IMR-90 (cell line): ENCODE data around the gene GNL2. TPM values are rescaled to one million over a fixed set of nuclear protein-coding genes. Genes with fewer than 3 reads are reported as not detected.

Experiments
- ATAC-seq: fragments of 200-7000 bp; cut with Tn5 transposase; 2 replicates; pipeline ENCODE4 v1.9.1; 2020; ENCODE audit warnings: low read depth, mild to moderate bottlenecking, moderate library complexity
- BruUV-seq: library from RNA; stranded (reverse); fragments of 400-500 nt; replicated peaks from 2 replicates; lab custom pipeline; 2021; lab: Mats Ljungman, UMichigan
- CTCF ChIA-PET: fragments of 300-600 bp; formaldehyde crosslinking; extraction: SDS; loops from one replicate; lab custom pipeline; 2021; ENCODE audit warnings: antibody characterized with exemption; lab: Yijun Ruan, JAX
- POLR2A ChIA-PET: fragments of 300-600 bp; sonication (Branson Sonifier 250); formaldehyde crosslinking; loops from one replicate; lab custom pipeline; 2022; ENCODE audit warnings: antibody characterized with exemption; ENCODE audit not compliant: unreplicated experiment; lab: Charles Lee
- DNase-seq: peaks from one replicate; pipeline ENCODE4 v3.0.0; 2013
- H2AFZ ChIP-seq: replicated peaks from 2 replicates; pipeline ENCODE3; 2013; ENCODE audit warnings: low read length, mild to moderate bottlenecking; ENCODE audit not compliant: poor library complexity
- H2AK5ac ChIP-seq: 2 replicates; pipeline ENCODE4 v1.6.1; 2013; ENCODE audit warnings: low read depth, low read length, inconsistent platforms
- H2AK9ac ChIP-seq: replicated peaks from 2 replicates; pipeline ENCODE3; 2013; ENCODE audit warnings: mild to moderate bottlenecking, low read depth, low read length, moderate library complexity; ENCODE audit not compliant: poor library complexity
- H2BK120ac ChIP-seq: 2 replicates; pipeline ENCODE4 v1.6.1; 2013; ENCODE audit warnings: low read depth, low read length, inconsistent platforms
- H2BK15ac ChIP-seq: 3 replicates; pipeline ENCODE4 v1.6.1; 2013; ENCODE audit warnings: low read depth, low read length, inconsistent platforms
- H2BK20ac ChIP-seq: 2 replicates; pipeline ENCODE4 v1.6.1; 2013; ENCODE audit warnings: low read depth, mild to moderate bottlenecking, inconsistent platforms, low read length, moderate library complexity
- H2BK5ac ChIP-seq: 2 replicates; pipeline ENCODE4 v1.6.1; 2013; ENCODE audit warnings: mild to moderate bottlenecking, low read depth, low read length, inconsistent platforms; ENCODE audit not compliant: poor library complexity, severe bottlenecking
- H3K14ac ChIP-seq: replicated peaks from 2 replicates; pipeline ENCODE4 v1.6.1; 2013; ENCODE audit warnings: low read depth, low read length, inconsistent platforms
- H3K18ac ChIP-seq: 2 replicates; pipeline ENCODE4 v1.6.1; 2013; ENCODE audit warnings: low read depth, low read length, control low read depth
- H3K23ac ChIP-seq: 2 replicates; pipeline ENCODE4 v1.6.1; 2013; ENCODE audit warnings: low read depth, low read length, inconsistent platforms
- H3K27ac ChIP-seq: 2 replicates; pipeline ENCODE4 v1.5.1; 2013; ENCODE audit warnings: mild to moderate bottlenecking, control low read depth, low read length; ENCODE audit not compliant: insufficient read depth
- H3K27me3 ChIP-seq: 2 replicates; pipeline ENCODE4 v1.6.1; 2013; ENCODE audit warnings: low read length; ENCODE audit not compliant: control insufficient read depth, insufficient read depth
- H3K36me3 ChIP-seq: 2 replicates; pipeline ENCODE4 v1.6.1; 2013; ENCODE audit warnings: low read length, mixed read lengths; ENCODE audit not compliant: control insufficient read depth, insufficient read depth
- H3K4ac ChIP-seq: 2 replicates; pipeline ENCODE4 v1.6.1; 2013; ENCODE audit warnings: low read depth, low read length, inconsistent platforms
- H3K4me1 ChIP-seq: 2 replicates; pipeline ENCODE4 v1.6.1; 2013; ENCODE audit warnings: low read length, mixed read lengths; ENCODE audit not compliant: control insufficient read depth, insufficient read depth
- H3K4me2 ChIP-seq: 2 replicates; pipeline ENCODE4 v1.6.1; 2013; ENCODE audit warnings: low read depth, mild to moderate bottlenecking, control low read depth, low read length, moderate library complexity
- H3K4me3 ChIP-seq: 2 replicates; pipeline ENCODE4 v1.5.1; 2013; ENCODE audit warnings: low read depth, mild to moderate bottlenecking, control low read depth, low read length, moderate library complexity; ENCODE audit not compliant: insufficient read depth
- H3K56ac ChIP-seq: 2 replicates; pipeline ENCODE4 v1.6.1; 2013; ENCODE audit warnings: low read length, inconsistent platforms; ENCODE audit not compliant: insufficient read depth; ENCODE audit errors: extremely low read depth
- H3K79me1 ChIP-seq, 2 experiments: 2 replicates each; pipeline ENCODE4 v1.6.1; 2013; ENCODE audit warnings: low read length in 2 of 2, inconsistent platforms in 1 of 2, low read depth in 1 of 2
- H3K9ac ChIP-seq: 2 replicates; pipeline ENCODE4 v1.6.1; 2013; ENCODE audit warnings: low read depth, low read length, control low read depth
- H3K9me1 ChIP-seq: 2 replicates; pipeline ENCODE4 v1.6.1; 2013; ENCODE audit warnings: low read length, inconsistent platforms; ENCODE audit not compliant: insufficient read depth
- H3K9me3 ChIP-seq: 2 replicates; pipeline ENCODE4 v1.6.1; 2013; ENCODE audit warnings: low read length; ENCODE audit not compliant: control insufficient read depth, insufficient read depth
- H4K20me1 ChIP-seq: 2 replicates; pipeline ENCODE4 v1.6.1; 2013; ENCODE audit warnings: low read length, inconsistent platforms; ENCODE audit not compliant: insufficient read depth
- H4K5ac ChIP-seq: 2 replicates; pipeline ENCODE4 v1.6.1; 2013; ENCODE audit warnings: mild to moderate bottlenecking, low read depth, low read length, control low read depth
- H4K8ac ChIP-seq, 2 experiments: 2 replicates each; pipeline ENCODE4 v1.6.1; 2013; ENCODE audit warnings: low read depth in 2 of 2, low read length in 2 of 2, control low read depth in 1 of 2, inconsistent platforms in 1 of 2
- H4K91ac ChIP-seq: 2 replicates; pipeline ENCODE4 v1.6.1; 2013; ENCODE audit warnings: low read depth, low read length, inconsistent platforms; ENCODE audit not compliant: insufficient read depth
- BHLHE40 ChIP-seq: fragments of 150-350 bp; IDR thresholded peaks from 2 replicates; pipeline ENCODE4 v1.6.1; 2016; ENCODE audit warnings: mild to moderate bottlenecking, low read depth, low read length
- CEBPB ChIP-seq: IDR thresholded peaks from 2 replicates; pipeline ENCODE4 v1.6.1; 2012; ENCODE audit warnings: low read depth, low read length, improper control_type of control experiment
- CHD1 ChIP-seq: IDR thresholded peaks from 2 replicates; pipeline ENCODE4 v1.6.1; 2012; ENCODE audit warnings: low read depth, low read length, improper control_type of control experiment
- FOS ChIP-seq: fragments of 150-350 bp; IDR thresholded peaks from 2 replicates; pipeline ENCODE4 v1.6.1; 2016; ENCODE audit warnings: low read depth, low read length
- MAFK ChIP-seq: IDR thresholded peaks from 2 replicates; pipeline ENCODE4 v1.6.1; 2012; ENCODE audit warnings: low read depth, low read length, improper control_type of control experiment
- MAZ ChIP-seq: IDR thresholded peaks from 2 replicates; pipeline ENCODE4 v1.6.1; 2012; ENCODE audit warnings: low read depth, mild to moderate bottlenecking, low read length, improper control_type of control experiment, moderate library complexity, borderline replicate concordance
- MXI1 ChIP-seq: IDR thresholded peaks from 2 replicates; pipeline ENCODE4 v1.6.1; 2012; ENCODE audit warnings: low read depth, mild to moderate bottlenecking, low read length, moderate library complexity, borderline replicate concordance
- NFE2L2 ChIP-seq: fragments of 150-350 bp; IDR thresholded peaks from 2 replicates; pipeline ENCODE4 v1.6.1; 2016; ENCODE audit warnings: low read depth, mild to moderate bottlenecking, low read length
- POLR2A ChIP-seq: IDR thresholded peaks from 2 replicates; pipeline ENCODE4 v1.6.1; 2012; ENCODE audit warnings: mild to moderate bottlenecking, low read depth, low read length
- RAD21 ChIP-seq: IDR thresholded peaks from 2 replicates; pipeline ENCODE4 v1.6.1; 2012; ENCODE audit warnings: low read length, improper control_type of control experiment
- RCOR1 ChIP-seq: IDR thresholded peaks from 2 replicates; pipeline ENCODE4 v1.6.1; 2012; ENCODE audit warnings: mild to moderate bottlenecking, low read length, improper control_type of control experiment; ENCODE audit not compliant: insufficient replicate concordance
- RFX5 ChIP-seq: IDR thresholded peaks from 2 replicates; pipeline ENCODE4 v1.8.0; 2012; ENCODE audit warnings: low read depth, mild to moderate bottlenecking, low read length, moderate library complexity
- SMC3 ChIP-seq: fragments of 150-350 bp; IDR thresholded peaks from 2 replicates; pipeline ENCODE4 v1.6.1; 2016; ENCODE audit warnings: low read depth, mild to moderate bottlenecking, antibody characterized with exemption, low read length, moderate library complexity
- WGBS, 2 experiments: methylation state at CpG; one replicate each; pipeline versions ENCODE4 v1.1.5 to v1.1.7; 2013; ENCODE audit warnings: missing lambda C conversion rate in 2 of 2; ENCODE audit not compliant: insufficient read length in 1 of 2; ENCODE audit errors: extremely low coverage in 2 of 2; 5-methylcytosine and 5-hydroxymethylcytosine counted together
- dilution Hi-C: fragments of 300-500 bp; cut with HindIII; formaldehyde crosslinking; loops from one replicate; pipeline ENCODE4 v1.14.3; 2018; ENCODE audit warnings: low sequenced_read_pairs; ENCODE audit not compliant: unreplicated experiment
- in situ Hi-C: fragments of 300-500 bp; cut with MboI; formaldehyde crosslinking; loops from 3 replicates; pipeline ENCODE4 v1.14.3; 2019; ENCODE audit warnings: low sequenced_read_pairs, inconsistent platforms, mixed read lengths
- intact Hi-C: fragments of 100-400 bp; cut with micrococcal nuclease; formaldehyde crosslinking; loops from 2 replicates; pipeline ENCODE4 v1.10.0; 2022
- polyA plus RNA-seq, 3 experiments: library from polyadenylated mRNA; depleted of rRNA; stranded (reverse); fragments of >200 nt; gene quantifications; 2 replicates each; pipeline ENCODE4 v1.2.3, GENCODE V29; 2012; ENCODE audit warnings: low replicate concordance in 1 of 3
- total RNA-seq: library from RNA; depleted of rRNA; stranded (reverse); fragments of >200 nt; gene quantifications from 2 replicates; pipeline ENCODE4 v1.2.3, GENCODE V29; 2012
- TF ChIP-seq, protein P1 (sequence below): conservative IDR thresholded peaks from 2 replicates; pipeline ENCODE4 v1.5.1; 2012; ENCODE audit warnings: mild to moderate bottlenecking, low read depth, low read length, improper control_type of control experiment
- TF ChIP-seq, protein P2 (sequence below): fragments of 150-350 bp; IDR thresholded peaks from 2 replicates; pipeline ENCODE4 v1.6.1; 2017; ENCODE audit warnings: mild to moderate bottlenecking, antibody characterized with exemption, low read length, low read depth
- TF ChIP-seq, protein P3 (sequence below): fragments of 150-350 bp; IDR thresholded peaks from 2 replicates; pipeline ENCODE4 v1.6.1; 2016; ENCODE audit warnings: low read depth, mild to moderate bottlenecking, low read length, moderate library complexity, borderline replicate concordance

Gene GNL2
- total and polyA plus RNA-seq, 2 of the 4 experiments (the other 2 are of a cell fraction): 42.9 to 77.4 TPM

DNA sequence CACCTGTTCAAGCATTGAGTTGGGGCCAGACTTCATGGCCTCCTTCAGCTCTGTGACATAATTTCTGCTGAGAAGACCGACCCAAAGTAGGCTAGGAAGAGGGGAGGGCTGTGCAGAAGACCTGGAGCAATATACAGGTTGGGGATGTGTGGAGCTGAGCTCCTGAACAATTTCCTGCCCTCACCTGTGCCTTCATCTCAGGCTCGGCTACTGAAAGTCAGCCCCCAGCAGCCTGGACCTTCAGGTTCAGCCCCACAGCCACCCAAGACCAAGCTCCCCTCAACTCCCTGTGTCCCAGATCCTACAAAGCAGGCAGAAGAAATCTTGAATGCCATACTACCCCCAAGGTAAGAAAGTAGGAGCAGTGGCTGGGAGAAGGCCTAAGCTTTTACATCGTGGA, 38.3 kb downstream of the GNL2 start:
- in situ Hi-C loops: no loop called here
- ATAC-seq: no peak
- H2BK20ac ChIP-seq: no peak overlapping the region
- no peaks in the 10 kb centered on the region for H3K27me3 ChIP-seq
- intact Hi-C loops: no loop called here
- peak overlapping the region; percentile 64 for H4K91ac ChIP-seq
- peak overlapping the region; percentile 40; the same call in 1 of the 3 replicates for H2BK15ac ChIP-seq
- DNase-seq: no peak
- H3K23ac ChIP-seq: peak overlapping the region; percentile 69; the same call in 1 of the 2 replicates
- peak overlapping the region; percentile 49 for H3K4me3 ChIP-seq
- H4K5ac ChIP-seq: peak overlapping the region; percentile 91
- no CpG with 5 or more reads among the region's 3 CpGs for WGBS, 2 experiments
- H3K4me1 ChIP-seq: peaks cover 3% of the 10 kb centered on the region
- no peak overlapping the region for H3K18ac ChIP-seq
- BruUV-seq: no TSS peak
- no peak overlapping the region for H3K9ac ChIP-seq
- no peak for TF ChIP-seq RCOR1
- TF ChIP-seq MXI1: no peak
- no peak for TF ChIP-seq RFX5
- no peak for TF ChIP-seq CHD1
- TF ChIP-seq MAZ: no peak
- TF ChIP-seq, protein P1, sequence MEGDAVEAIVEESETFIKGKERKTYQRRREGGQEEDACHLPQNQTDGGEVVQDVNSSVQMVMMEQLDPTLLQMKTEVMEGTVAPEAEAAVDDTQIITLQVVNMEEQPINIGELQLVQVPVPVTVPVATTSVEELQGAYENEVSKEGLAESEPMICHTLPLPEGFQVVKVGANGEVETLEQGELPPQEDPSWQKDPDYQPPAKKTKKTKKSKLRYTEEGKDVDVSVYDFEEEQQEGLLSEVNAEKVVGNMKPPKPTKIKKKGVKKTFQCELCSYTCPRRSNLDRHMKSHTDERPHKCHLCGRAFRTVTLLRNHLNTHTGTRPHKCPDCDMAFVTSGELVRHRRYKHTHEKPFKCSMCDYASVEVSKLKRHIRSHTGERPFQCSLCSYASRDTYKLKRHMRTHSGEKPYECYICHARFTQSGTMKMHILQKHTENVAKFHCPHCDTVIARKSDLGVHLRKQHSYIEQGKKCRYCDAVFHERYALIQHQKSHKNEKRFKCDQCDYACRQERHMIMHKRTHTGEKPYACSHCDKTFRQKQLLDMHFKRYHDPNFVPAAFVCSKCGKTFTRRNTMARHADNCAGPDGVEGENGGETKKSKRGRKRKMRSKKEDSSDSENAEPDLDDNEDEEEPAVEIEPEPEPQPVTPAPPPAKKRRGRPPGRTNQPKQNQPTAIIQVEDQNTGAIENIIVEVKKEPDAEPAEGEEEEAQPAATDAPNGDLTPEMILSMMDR: no peak
- TF ChIP-seq CEBPB: no peak
- no peak for TF ChIP-seq FOS
- no peak for TF ChIP-seq BHLHE40
- TF ChIP-seq, protein P2, sequence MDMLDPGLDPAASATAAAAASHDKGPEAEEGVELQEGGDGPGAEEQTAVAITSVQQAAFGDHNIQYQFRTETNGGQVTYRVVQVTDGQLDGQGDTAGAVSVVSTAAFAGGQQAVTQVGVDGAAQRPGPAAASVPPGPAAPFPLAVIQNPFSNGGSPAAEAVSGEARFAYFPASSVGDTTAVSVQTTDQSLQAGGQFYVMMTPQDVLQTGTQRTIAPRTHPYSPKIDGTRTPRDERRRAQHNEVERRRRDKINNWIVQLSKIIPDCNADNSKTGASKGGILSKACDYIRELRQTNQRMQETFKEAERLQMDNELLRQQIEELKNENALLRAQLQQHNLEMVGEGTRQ: no peak
- no peak for TF ChIP-seq RAD21
- TF ChIP-seq POLR2A: no peak
- no peak for TF ChIP-seq MAFK
- TF ChIP-seq SMC3: no peak
- TF ChIP-seq NFE2L2: no peak
- TF ChIP-seq, protein P3, sequence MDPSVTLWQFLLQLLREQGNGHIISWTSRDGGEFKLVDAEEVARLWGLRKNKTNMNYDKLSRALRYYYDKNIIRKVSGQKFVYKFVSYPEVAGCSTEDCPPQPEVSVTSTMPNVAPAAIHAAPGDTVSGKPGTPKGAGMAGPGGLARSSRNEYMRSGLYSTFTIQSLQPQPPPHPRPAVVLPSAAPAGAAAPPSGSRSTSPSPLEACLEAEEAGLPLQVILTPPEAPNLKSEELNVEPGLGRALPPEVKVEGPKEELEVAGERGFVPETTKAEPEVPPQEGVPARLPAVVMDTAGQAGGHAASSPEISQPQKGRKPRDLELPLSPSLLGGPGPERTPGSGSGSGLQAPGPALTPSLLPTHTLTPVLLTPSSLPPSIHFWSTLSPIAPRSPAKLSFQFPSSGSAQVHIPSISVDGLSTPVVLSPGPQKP: no peak
- peaks cover 9 to 27% of the 10 kb centered on the region in 2 experiments; a peak in 2 of 4 replicates for H3K79me1 ChIP-seq
- H3K14ac ChIP-seq: peak overlapping the region; percentile 86; the same call in 1 of the 2 replicates
- no peak overlapping the region for H2AK5ac ChIP-seq
- dilution Hi-C loops: no loop called here
- no peak overlapping the region for H3K56ac ChIP-seq
- peaks cover 4% of the 10 kb centered on the region; the same call in 1 of the 2 replicates for H3K9me1 ChIP-seq
- peaks cover 17% of the 10 kb centered on the region for H3K36me3 ChIP-seq
- POLR2A ChIA-PET: no interaction called here
- H4K20me1 ChIP-seq: peaks cover 15% of the 10 kb centered on the region; the same call in 1 of the 2 replicates
- CTCF ChIA-PET: no interaction called here
- H4K8ac ChIP-seq: peak overlapping the region; percentile 81 to 95
- no peak overlapping the region for H3K27ac ChIP-seq
- no peaks in the 10 kb centered on the region for H3K9me3 ChIP-seq
- H2BK120ac ChIP-seq: peak overlapping the region; percentile 80; the same call in 1 of the 2 replicates
- peak overlapping the region; percentile 92 for H2AFZ ChIP-seq
- peak overlapping the region; percentile 69 for H3K4ac ChIP-seq
- H2AK9ac ChIP-seq: peak overlapping the region; percentile 93
- H3K4me2 ChIP-seq: peak overlapping the region; percentile 86
- H2BK5ac ChIP-seq: no peak overlapping the region
